Fibroblast of mammary gland (primary cell): ENCODE data around the gene HLF.
"Not testable (repeated sequence)": the region's sequence is repeated elsewhere in the genome, so short reads cannot be mapped to it uniquely, and the experiment has no call there.

Source experiments
- DNase-seq: peaks from one replicate; pipeline ENCODE4 v3.0.0-alpha.2; 2010; ENCODE audit warnings: low read depth
- H3K4me3 ChIP-seq: 2 replicates; pipeline ENCODE4 v1.5.1; 2011; ENCODE audit warnings: low read depth, mild to moderate bottlenecking, low read length, moderate library complexity; ENCODE audit not compliant: control insufficient read depth
- TF ChIP-seq, protein P1 (sequence below): conservative IDR thresholded peaks from 2 replicates; pipeline ENCODE4 v1.5.1; 2011; ENCODE audit warnings: low read depth, low read length, inconsistent platforms; ENCODE audit not compliant: control insufficient read depth, insufficient read depth

Gene HLF

DNA sequence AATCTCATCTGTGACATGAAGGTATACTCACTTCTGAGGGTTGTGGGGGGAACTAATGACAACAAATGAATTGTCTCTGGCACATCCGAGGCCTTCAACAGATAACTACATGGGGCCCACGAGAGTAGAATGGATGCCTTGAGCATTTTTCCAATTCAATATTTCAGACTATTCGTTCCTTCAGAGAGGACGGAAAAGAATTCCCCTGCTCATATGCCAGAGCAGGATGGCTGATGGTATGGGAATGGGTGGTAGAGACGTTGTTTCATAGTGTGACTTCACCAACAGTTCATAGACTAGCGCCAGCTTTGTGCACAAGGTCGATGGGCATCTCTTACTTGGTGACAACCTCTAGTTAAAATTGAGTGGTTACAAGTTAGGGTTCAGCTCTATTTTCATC lies 61.3 kb downstream of the HLF start:
- no peak overlapping the region for H3K4me3 ChIP-seq
- TF ChIP-seq, protein P1, sequence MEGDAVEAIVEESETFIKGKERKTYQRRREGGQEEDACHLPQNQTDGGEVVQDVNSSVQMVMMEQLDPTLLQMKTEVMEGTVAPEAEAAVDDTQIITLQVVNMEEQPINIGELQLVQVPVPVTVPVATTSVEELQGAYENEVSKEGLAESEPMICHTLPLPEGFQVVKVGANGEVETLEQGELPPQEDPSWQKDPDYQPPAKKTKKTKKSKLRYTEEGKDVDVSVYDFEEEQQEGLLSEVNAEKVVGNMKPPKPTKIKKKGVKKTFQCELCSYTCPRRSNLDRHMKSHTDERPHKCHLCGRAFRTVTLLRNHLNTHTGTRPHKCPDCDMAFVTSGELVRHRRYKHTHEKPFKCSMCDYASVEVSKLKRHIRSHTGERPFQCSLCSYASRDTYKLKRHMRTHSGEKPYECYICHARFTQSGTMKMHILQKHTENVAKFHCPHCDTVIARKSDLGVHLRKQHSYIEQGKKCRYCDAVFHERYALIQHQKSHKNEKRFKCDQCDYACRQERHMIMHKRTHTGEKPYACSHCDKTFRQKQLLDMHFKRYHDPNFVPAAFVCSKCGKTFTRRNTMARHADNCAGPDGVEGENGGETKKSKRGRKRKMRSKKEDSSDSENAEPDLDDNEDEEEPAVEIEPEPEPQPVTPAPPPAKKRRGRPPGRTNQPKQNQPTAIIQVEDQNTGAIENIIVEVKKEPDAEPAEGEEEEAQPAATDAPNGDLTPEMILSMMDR: no peak
- DNase-seq: no peak

DNA sequence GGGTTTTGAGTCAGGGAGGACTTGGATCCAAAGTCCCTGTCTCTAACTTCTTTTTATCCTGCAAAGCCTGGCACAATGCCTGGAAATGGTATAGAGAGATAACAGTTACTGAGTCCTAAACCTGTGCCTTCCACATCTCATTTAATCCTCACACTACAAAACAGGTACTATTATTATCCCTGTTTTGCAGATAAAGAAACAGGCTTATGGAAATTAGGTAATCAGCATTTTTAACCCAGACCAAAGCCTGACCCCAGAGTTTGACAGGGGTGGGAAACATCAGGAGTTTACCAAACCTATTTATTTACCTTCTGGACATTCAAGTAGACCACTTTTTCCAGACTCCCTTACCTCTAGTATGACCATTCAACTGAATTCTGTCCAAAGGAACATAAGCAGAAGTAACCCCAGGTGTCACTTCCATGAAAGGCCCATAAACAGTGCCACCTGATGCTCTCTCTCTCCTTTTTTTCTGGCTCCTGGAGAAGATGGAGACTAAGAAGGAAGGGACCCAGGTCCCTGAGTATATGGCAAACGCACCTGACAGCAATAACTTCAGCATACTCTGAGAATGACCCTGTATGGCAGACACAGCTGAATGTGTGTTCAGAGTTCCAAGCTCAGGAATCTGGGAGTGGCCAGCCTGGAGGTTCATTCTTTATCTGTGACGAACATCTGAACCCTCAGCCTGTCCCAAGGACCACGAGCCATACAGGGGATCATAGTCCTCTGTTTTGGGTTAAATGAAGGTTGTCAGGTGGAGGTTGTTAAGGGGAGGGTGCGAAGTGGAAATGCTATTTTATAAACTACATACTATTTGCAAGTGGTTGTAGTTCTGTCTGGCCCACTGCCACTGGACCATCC lies 62.7 kb downstream of the HLF start:
- H3K4me3 ChIP-seq: no peak overlapping the region
- DNase-seq: no peak
- TF ChIP-seq, protein P1: no peak

DNA sequence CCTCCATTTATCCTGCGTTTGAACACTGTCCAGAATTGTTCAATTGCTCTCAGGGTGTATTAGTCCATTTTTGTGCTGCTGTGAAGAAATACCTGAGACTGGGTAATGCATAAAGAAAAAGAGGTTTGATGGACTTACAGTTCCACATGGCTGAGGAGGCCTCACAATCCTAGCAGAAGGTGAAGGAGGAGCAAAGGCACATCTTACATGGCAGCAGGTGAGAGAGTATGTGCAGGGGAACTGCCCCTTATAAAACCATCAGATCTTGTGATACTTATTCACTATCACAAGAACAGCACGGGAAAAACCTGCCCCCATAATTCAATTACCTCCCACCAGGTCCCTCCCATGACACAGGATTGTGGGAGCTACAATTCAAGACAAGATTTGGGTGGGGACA lies 63.8 kb downstream of the HLF start:
- DNase-seq: not testable (repeated sequence)

DNA sequence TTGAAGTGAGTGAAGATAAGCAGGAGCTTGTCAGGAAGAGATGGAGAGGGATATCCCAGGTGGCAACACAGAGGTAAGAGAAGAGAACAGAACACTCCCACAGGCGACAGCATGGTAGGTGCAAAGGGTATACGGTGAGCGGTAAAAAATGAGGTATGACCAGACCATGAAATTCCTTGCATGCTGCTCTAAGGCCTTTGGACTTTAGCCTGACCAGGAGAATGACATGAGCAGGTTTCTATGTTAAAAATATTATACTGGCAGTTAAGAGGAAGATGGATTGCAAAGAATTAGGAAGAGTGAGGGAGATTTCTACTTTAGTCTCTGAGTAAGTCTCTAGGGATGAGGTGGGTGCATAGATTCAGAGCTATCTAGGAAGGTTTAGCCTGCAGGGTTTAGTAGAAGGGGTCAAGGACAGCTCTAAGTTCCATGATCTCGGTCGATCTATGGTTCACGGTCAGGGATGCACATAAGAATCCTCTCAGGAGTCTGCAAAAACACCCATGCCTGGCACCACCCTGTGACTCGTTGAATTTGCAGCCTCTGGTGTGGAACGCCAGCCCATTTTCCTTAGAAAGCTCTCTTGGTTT lies 65.7 kb downstream of the HLF start:
- H3K4me3 ChIP-seq: no peak overlapping the region
- TF ChIP-seq, protein P1: no peak
- no peak for DNase-seq

More for the DNA sequence above, 63.8 kb downstream of the HLF start:
- not testable (repeated sequence) for H3K4me3 ChIP-seq

DNA sequence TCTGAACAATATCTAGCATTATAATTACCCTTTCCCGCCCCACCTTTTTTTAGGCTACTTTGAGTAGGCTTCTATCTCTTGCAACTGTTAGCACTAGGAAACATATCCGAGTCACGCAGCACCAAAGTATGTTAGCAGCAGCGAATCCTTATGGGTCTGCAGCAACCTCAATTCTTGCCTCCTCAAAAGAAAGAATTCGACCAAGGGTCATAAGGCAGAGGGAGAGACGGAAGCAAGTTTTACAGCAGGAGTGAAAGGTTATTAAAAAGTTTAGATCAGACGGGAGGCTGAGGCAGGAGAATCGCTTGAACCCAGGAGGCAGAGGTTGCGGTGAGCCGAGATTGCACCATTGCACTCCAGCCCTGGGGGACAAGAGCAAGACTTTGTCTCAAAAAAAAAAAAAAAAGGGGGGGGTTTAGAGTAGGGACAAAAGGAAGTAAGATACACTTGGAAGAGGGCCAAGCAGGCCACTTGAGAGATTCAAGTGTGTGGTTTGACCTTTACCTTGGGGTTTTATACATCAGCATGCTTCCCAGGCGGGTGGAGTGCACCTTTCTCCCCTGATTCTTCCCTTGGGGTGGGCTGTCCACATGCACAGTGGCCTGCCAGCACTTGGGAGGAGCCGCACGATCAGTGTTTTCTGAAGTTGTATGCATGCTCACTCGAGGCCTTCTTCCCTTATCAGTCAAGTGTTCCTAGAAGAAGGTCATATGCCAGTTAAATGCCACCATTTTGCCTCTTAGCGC lies 67.7 kb downstream of the HLF start:
- no peak overlapping the region for H3K4me3 ChIP-seq
- no peak for DNase-seq
- TF ChIP-seq, protein P1: no peak

DNA sequence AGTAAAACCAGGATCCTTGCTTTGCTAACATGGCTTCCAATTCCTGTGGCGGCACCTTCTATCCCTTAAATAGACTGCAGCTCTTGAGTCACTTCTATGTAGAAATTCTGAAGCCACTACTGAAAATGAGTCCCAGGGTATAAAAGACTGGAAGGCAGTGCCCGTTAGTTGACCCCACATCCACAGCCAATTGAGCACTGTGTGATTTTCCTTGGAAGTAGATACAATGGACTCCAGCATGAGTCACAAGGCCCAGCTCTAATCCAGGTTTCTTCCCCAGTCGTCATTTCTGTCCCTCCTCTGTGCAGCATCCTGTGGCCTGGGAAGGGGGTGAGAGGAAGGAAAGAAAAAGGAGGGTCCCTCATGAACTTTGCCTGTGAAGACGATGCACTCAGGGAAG lies 69.5 kb downstream of the HLF start:
- DNase-seq: peak; percentile 69
- TF ChIP-seq, protein P1: no peak
- H3K4me3 ChIP-seq: no peak overlapping the region

DNA sequence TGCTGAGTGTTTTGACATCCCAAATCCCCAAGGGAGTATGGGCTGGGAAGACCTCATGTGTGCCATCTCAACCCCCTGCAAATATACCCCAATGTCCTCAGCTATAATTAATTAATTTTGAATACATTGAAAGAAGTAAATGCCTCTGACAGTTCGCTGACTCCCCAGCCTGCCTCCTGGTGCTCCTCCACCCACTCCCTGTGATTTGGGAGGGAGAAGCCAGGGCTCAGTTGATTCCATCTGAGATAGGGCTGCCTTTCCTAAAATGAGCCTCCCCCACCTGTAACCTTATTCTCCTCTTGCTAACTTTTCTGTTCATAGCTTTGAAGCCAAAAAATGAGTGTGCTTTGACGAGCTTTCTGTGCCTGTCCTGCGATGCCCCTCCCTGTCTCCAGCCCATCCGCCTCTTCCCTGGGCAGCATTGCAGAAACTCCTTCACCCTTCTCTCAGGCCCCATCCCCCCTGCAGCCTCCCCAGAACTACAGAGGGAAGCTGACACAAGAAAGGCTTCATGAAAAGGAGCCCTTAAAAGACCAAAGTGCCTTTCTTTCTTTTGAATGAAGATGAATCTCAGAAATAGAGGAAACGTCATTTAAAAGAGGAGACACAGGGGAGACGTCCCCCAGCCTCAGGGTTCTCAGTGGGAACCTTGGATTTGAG lies 70.3 kb downstream of the HLF start:
- TF ChIP-seq, protein P1: no peak
- H3K4me3 ChIP-seq: no peak overlapping the region

More for the DNA sequence above, 70.3 kb downstream of the HLF start:
- DNase-seq: no peak
